Pons (tissue), 1 donor: ENCODE data around the gene EMP3.

Source experiments
- DNase-seq: peaks from one replicate; pipeline ENCODE4 v3.0.0-alpha.2; 2016; ENCODE audit warnings: low spot score

EMP3 gene

DNA sequence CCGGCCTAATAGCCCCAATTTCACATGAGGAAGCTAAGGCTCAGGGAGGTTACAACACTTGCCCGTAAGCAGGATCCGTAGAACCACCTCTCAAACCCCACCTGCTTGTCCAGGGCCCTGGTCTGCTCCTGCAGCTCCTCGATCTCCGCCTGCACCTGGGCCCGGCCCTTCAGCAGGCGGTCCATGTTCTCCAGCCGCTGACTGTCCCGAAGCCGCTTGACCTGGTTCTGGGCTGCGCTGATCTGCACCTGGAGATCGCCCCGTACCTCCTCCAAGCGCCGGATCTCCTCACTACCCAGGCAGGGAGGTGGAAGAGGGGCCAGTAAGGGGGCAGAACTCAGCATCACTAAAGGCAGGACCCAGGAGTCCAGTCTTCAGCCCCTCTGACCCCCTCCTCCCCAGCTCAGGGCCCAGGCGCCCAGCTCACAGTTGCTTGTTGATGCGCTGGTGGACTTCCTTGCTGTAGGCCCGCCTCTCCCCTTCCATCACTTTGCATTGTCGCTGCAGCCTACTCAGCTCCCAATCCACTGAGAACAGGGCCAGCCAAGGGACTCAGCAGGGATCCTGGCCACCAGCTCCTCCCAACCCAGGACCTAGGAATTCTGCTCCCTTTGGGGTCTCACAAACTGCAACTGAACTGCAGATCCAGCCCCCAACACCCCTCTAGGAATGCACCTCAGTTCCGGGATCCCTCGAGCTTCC is 6.9 kb upstream of the EMP3 start:
- no peak for DNase-seq

- DNase-seq, result peak; percentile 72
Observed at GRCh38 chr19:48319647-48320541, 5.5 kb upstream of the EMP3 start.

DNA sequence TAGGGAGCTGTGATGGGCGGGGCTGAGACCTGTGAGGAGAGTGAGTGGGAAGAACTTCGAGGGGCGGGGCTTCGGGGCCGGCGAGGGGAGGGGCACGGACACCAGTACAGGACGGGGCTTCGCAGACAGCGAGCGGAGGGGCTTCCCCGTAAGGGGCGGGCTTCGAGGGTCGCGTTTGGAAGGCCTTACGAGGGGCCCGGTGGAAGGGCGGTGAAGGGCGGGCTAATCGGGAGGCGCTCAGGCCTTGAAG is 4.1 kb upstream of the EMP3 start:
- DNase-seq, result peak; percentile 80

GRCh38 chr19:48321622-48322591 is 3.4 kb upstream of the EMP3 start:
- DNase-seq, result peak; percentile 94

DNA sequence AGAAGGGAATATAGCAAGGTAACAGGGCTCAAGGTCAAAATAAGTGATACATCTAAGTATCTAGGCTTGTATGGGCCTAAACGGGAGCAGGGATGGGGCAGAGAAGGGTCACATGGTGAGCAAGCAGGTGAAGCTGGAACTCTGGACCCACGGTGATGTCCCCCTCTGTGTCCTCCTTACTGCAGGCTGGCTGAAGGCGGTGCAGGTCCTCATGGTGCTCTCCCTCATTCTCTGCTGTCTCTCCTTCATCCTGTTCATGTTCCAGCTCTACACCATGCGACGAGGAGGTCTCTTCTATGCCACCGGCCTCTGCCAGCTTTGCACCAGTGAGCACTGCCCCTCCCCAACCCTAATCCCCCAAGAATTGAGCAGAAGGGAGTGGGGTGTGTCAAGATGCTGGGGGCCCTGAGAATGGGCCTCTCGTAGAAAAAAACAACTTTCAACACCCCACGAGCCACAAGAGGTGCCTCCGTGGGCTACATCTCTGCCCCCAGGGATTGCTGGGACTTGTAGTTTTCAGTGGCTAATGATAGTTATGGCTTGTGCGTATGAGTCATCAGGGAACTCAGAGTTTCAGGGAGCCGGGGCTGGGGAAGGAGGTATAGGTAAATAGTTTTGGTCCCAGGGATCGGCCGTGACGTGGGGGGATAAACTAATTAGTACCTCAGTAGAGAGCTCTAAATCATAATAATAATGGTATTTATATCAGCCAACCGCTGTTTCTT is 4.0 kb downstream of the EMP3 start:
- DNase-seq, result no peak

DNA sequence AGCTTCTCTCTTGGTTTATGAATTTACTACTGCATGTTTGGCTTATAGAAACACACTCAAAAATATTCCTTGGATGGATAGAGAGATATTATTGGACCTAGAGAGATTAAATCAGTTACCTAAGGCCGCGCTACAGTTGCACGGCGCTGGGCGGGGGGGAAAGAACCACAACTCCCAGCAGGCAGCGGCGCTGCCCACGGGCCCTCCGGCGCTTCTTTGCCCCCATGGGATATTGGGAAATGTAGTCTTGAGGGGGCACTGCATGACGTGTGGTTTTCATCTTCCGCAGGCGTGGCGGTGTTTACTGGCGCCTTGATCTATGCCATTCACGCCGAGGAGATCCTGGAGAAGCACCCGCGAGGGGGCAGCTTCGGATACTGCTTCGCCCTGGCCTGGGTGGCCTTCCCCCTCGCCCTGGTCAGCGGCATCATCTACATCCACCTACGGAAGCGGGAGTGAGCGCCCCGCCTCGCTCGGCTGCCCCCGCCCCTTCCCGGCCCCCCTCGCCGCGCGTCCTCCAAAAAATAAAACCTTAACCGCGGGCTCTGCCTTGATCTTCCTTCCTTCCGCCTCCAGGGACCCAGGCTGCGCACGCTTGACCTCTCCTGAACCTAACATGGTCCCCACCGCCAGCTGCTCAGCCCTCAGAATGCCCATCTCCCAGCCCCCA is 4.8 kb downstream of the EMP3 start:
- DNase-seq, result peak; percentile 92

- DNase-seq, result no peak
Observed at GRCh38 chr19:48332351-48332661, 7.0 kb downstream of the EMP3 start.

DNA sequence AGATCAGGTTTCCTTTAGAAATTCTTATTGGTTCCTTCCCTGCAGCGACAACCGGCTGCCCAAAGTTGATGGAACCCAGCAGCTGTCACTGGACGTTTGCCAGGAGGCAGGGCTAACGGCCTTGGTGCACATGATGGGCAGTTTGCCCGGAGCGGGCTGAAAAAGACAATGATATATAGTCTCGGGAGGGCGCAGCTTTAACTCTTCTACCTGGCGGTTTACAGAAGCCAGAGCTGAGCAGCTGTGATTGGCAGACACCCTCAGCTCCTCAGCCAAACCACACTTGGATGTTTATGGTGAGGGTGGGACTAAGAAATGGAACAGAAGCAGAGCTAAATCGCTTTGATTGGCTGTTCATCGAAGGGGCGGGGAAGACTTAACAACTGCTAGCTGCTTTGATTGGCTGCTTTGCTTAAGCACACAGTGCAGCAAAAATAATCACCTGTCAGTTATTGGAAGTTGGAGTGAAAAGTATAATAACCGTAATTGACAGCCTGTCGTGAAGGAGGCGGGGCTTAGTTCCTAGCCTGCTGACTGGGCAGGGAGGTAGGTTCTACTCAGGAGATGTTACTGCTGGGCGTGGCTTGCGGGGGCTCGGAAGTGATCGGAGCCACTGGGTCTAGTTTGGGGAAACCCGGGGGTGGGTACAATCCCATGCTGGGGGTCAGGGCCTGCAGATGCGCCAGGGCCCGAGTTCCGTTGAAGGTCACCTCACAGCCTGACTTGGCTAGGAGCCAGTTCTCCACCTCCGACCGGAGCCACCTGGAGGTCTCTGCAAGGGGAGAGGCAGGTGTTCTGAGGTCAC is 7.5 kb downstream of the EMP3 start:
- DNase-seq, result peak; percentile 98

DNA sequence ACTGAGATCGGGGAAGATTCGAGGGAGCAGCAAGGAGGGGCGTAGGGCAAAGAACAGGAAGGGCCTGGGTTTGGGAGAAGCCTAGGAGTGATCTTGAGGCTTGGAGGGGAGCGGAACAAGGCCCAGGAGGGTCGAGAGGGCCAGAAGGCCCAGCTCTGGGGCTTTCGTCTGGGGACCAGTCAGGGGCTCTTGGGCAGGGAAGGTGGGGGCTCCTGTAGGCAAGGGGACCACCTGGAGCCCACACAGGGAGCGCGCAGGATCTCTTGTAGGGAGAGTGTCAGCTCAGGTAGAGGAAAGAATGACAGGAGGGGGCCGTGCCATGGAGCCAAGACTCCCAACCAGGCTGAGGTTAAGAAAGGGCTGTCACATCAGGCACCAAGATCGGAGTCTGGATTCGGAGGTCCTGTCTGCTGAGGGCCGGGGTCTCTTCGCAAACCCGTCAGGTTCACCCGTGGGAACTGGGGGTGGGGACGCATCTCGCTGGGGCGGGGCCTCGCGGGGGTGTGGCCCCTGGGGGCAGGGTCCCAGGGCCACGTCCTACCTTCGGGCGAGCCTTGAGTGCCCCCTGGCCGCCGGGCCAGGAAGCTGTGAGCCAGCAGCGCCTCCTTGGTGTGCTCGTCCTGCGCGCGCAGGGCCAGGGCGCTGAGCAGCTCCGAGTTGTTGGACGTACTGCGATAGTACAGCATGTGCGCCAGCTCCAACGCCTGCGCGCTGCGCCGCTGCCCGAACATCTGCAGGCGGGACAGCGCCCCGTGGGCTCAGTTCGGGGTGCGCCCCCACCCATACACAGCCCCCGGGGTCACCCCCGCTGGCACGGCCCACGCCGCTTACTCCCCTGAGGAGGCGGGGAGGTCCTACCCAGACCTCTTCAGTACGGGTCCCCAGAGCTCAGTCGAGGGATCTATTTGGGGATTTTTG is 8.4 kb downstream of the EMP3 start:
- peak; percentile 82 for DNase-seq

GRCh38 chr19:48338253-48338755 is 13.0 kb downstream of the EMP3 start:
- no peak for DNase-seq

GRCh38 chr19:48338802-48339503 is 13.6 kb downstream of the EMP3 start:
- DNase-seq, result no peak

DNA sequence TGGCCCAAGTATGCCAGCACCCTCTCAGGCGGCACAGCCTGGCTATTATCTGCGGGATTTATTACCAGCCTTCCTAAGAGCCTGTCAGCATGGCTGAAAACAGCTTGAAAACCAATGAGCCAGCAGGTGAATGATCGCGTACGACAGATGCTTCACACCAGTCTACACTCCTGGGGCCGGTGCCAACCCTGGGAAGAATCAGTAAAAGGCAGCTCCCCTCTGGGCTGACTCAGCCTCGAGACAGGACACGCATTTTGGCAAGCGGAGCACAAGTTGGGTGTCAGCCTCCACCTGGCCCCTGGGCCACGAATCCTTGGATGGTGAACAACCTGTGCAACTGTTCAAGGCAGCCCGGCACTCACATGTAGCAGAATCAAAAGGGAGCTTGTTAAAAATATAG is 15.6 kb downstream of the EMP3 start:
- DNase-seq, result no peak

DNA sequence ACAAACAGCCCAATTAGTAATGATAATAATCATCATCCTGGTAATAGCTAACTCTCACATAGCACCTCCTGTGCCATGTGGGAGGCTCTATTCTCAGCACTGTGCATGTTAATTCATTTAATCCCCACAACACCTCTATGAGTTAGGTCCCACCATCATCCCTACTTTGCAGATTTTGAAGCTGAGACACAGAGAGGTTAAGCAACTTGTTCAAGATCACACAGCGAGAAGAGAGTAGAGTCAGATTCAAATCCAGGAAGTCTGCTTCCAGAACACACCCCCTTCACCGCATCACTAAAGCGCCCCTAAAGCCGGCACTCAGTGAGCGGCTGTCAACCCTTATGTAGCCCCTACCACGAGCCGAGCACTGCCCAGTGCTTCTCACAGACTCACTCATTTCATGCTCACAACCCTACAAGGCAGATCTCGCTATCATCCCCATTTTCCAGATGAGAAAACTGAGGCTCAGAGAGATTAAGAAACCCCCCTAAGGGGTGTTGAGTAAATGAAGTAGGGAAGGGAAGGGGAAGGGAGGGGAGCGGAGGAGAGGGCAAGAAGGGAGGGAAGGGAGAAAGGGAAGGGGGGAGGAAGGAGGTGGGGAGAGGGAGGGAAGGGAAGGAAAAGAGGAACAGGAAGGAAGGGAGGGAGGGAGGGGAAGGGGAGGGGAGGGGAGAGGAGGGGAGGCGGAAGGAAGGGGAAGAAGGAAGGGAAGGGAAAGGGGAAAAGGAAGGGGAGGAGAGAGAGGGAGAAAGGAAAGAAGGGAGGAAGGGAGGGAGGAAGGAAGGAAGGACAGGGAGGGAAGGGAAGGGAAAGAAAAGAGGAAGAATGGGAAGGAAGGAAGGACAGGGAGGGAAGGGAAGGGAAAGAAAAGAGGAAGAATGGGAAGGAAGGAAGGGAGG is 16.4 kb downstream of the EMP3 start:
- DNase-seq, result no peak

DNA sequence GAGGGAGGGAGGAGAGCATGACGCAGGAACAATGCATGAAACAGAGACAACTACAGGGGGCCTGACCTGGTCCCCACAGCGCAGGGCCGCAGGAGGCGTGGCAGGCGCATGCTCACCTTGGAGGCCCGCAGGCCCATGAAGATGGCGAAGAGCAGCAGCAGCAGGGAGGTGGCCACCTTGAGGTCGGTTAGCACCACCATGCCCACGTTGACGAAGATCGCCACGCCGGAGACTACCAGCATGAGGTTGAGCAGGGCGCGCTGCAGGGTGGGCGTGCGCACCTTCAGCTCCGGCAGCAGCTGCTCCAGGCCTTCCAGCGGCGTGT is 17.0 kb downstream of the EMP3 start:
- DNase-seq, result no peak

GRCh38 chr19:48342841-48343540 is 17.6 kb downstream of the EMP3 start:
- no peak for DNase-seq

DNA sequence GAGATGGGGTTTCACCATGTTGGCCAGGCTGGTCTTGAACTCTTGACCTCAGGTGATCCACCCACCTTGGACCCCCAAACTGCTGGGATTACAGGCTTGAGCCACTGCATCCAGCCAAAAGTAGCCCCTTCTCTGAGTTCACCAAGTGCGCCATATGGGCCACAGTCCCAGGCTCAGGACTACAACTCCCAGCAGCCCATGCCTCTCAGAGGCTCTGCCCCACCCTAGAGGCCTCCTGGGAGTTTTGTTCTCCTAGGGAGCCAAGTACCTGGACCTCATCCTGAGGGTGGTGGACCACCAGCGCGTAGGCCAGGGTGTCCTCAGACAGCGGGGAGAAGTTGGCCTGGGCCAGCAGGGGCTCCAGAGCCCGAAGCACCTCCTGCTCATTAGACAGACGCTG is 19.5 kb downstream of the EMP3 start:
- no peak for DNase-seq

DNA sequence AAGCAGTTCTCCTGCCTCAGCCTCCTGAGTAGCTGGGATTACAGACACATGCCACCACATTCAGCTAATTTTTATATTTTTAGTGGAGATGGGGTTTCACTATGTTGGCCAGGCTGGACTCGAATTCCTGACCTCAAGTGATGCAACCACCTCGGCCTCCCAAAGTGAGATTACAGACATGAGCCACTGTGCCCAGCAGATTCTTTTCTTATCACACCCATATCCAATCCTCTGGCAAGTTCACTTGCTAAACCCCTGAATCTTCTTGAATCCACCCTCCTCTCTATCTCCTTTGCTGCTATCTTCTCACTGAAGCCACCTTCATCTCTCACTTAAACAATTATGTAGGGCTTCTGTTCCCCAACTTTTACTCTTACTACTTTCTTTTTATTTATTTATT is 20.8 kb downstream of the EMP3 start:
- DNase-seq, result no peak
